IMR-90 (cell line): ENCODE measurements around the gene TSEN54. TPM values are rescaled to one million over a fixed set of nuclear protein-coding genes. Genes with fewer than 3 reads are reported as not detected.

Experiments used
- ATAC-seq: fragments of 200-7000 bp; cut with Tn5 transposase; 2 replicates; pipeline ENCODE4 v1.9.1; 2020; ENCODE audit warnings: low read depth, mild to moderate bottlenecking, moderate library complexity
- BruUV-seq: library from RNA; stranded (reverse); fragments of 400-500 nt; replicated peaks from 2 replicates; lab custom pipeline; 2021; lab: Mats Ljungman, UMichigan
- CTCF ChIA-PET: fragments of 300-600 bp; formaldehyde crosslinking; extraction: SDS; loops from one replicate; lab custom pipeline; 2021; ENCODE audit warnings: antibody characterized with exemption; lab: Yijun Ruan, JAX
- POLR2A ChIA-PET: fragments of 300-600 bp; sonication (Branson Sonifier 250); formaldehyde crosslinking; loops from one replicate; lab custom pipeline; 2022; ENCODE audit warnings: antibody characterized with exemption; ENCODE audit not compliant: unreplicated experiment; lab: Charles Lee
- DNase-seq: peaks from one replicate; pipeline ENCODE4 v3.0.0; 2013
- H2AFZ ChIP-seq: replicated peaks from 2 replicates; pipeline ENCODE3; 2013; ENCODE audit warnings: low read length, mild to moderate bottlenecking; ENCODE audit not compliant: poor library complexity
- H2AK5ac ChIP-seq: 2 replicates; pipeline ENCODE4 v1.6.1; 2013; ENCODE audit warnings: low read depth, low read length, inconsistent platforms
- H2AK9ac ChIP-seq: replicated peaks from 2 replicates; pipeline ENCODE3; 2013; ENCODE audit warnings: mild to moderate bottlenecking, low read depth, low read length, moderate library complexity; ENCODE audit not compliant: poor library complexity
- H2BK120ac ChIP-seq: 2 replicates; pipeline ENCODE4 v1.6.1; 2013; ENCODE audit warnings: low read depth, low read length, inconsistent platforms
- H2BK15ac ChIP-seq: 3 replicates; pipeline ENCODE4 v1.6.1; 2013; ENCODE audit warnings: low read depth, low read length, inconsistent platforms
- H2BK20ac ChIP-seq: 2 replicates; pipeline ENCODE4 v1.6.1; 2013; ENCODE audit warnings: low read depth, mild to moderate bottlenecking, inconsistent platforms, low read length, moderate library complexity
- H2BK5ac ChIP-seq: 2 replicates; pipeline ENCODE4 v1.6.1; 2013; ENCODE audit warnings: mild to moderate bottlenecking, low read depth, low read length, inconsistent platforms; ENCODE audit not compliant: poor library complexity, severe bottlenecking
- H3K14ac ChIP-seq: replicated peaks from 2 replicates; pipeline ENCODE4 v1.6.1; 2013; ENCODE audit warnings: low read depth, low read length, inconsistent platforms
- H3K18ac ChIP-seq: 2 replicates; pipeline ENCODE4 v1.6.1; 2013; ENCODE audit warnings: low read depth, low read length, control low read depth
- H3K23ac ChIP-seq: 2 replicates; pipeline ENCODE4 v1.6.1; 2013; ENCODE audit warnings: low read depth, low read length, inconsistent platforms
- H3K27ac ChIP-seq: 2 replicates; pipeline ENCODE4 v1.5.1; 2013; ENCODE audit warnings: mild to moderate bottlenecking, control low read depth, low read length; ENCODE audit not compliant: insufficient read depth
- H3K27me3 ChIP-seq: 2 replicates; pipeline ENCODE4 v1.6.1; 2013; ENCODE audit warnings: low read length; ENCODE audit not compliant: control insufficient read depth, insufficient read depth
- H3K36me3 ChIP-seq: 2 replicates; pipeline ENCODE4 v1.6.1; 2013; ENCODE audit warnings: low read length, mixed read lengths; ENCODE audit not compliant: control insufficient read depth, insufficient read depth
- H3K4ac ChIP-seq: 2 replicates; pipeline ENCODE4 v1.6.1; 2013; ENCODE audit warnings: low read depth, low read length, inconsistent platforms
- H3K4me1 ChIP-seq: 2 replicates; pipeline ENCODE4 v1.6.1; 2013; ENCODE audit warnings: low read length, mixed read lengths; ENCODE audit not compliant: control insufficient read depth, insufficient read depth
- H3K4me2 ChIP-seq: 2 replicates; pipeline ENCODE4 v1.6.1; 2013; ENCODE audit warnings: low read depth, mild to moderate bottlenecking, control low read depth, low read length, moderate library complexity
- H3K4me3 ChIP-seq: 2 replicates; pipeline ENCODE4 v1.5.1; 2013; ENCODE audit warnings: low read depth, mild to moderate bottlenecking, control low read depth, low read length, moderate library complexity; ENCODE audit not compliant: insufficient read depth
- H3K56ac ChIP-seq: 2 replicates; pipeline ENCODE4 v1.6.1; 2013; ENCODE audit warnings: low read length, inconsistent platforms; ENCODE audit not compliant: insufficient read depth; ENCODE audit errors: extremely low read depth
- H3K79me1 ChIP-seq, 2 experiments: 2 replicates each; pipeline ENCODE4 v1.6.1; 2013; ENCODE audit warnings: low read length in 2 of 2, inconsistent platforms in 1 of 2, low read depth in 1 of 2
- H3K9ac ChIP-seq: 2 replicates; pipeline ENCODE4 v1.6.1; 2013; ENCODE audit warnings: low read depth, low read length, control low read depth
- H3K9me1 ChIP-seq: 2 replicates; pipeline ENCODE4 v1.6.1; 2013; ENCODE audit warnings: low read length, inconsistent platforms; ENCODE audit not compliant: insufficient read depth
- H3K9me3 ChIP-seq: 2 replicates; pipeline ENCODE4 v1.6.1; 2013; ENCODE audit warnings: low read length; ENCODE audit not compliant: control insufficient read depth, insufficient read depth
- H4K20me1 ChIP-seq: 2 replicates; pipeline ENCODE4 v1.6.1; 2013; ENCODE audit warnings: low read length, inconsistent platforms; ENCODE audit not compliant: insufficient read depth
- H4K5ac ChIP-seq: 2 replicates; pipeline ENCODE4 v1.6.1; 2013; ENCODE audit warnings: mild to moderate bottlenecking, low read depth, low read length, control low read depth
- H4K8ac ChIP-seq, 2 experiments: 2 replicates each; pipeline ENCODE4 v1.6.1; 2013; ENCODE audit warnings: low read depth in 2 of 2, low read length in 2 of 2, control low read depth in 1 of 2, inconsistent platforms in 1 of 2
- H4K91ac ChIP-seq: 2 replicates; pipeline ENCODE4 v1.6.1; 2013; ENCODE audit warnings: low read depth, low read length, inconsistent platforms; ENCODE audit not compliant: insufficient read depth
- RCOR1 ChIP-seq: IDR thresholded peaks from 2 replicates; pipeline ENCODE4 v1.6.1; 2012; ENCODE audit warnings: mild to moderate bottlenecking, low read length, improper control_type of control experiment; ENCODE audit not compliant: insufficient replicate concordance
- WGBS, 2 experiments: methylation state at CpG; one replicate each; pipeline versions ENCODE4 v1.1.5 to v1.1.7; 2013; ENCODE audit warnings: missing lambda C conversion rate in 2 of 2; ENCODE audit not compliant: insufficient read length in 1 of 2; ENCODE audit errors: extremely low coverage in 2 of 2; 5-methylcytosine and 5-hydroxymethylcytosine counted together
- dilution Hi-C: fragments of 300-500 bp; cut with HindIII; formaldehyde crosslinking; loops from one replicate; pipeline ENCODE4 v1.14.3; 2018; ENCODE audit warnings: low sequenced_read_pairs; ENCODE audit not compliant: unreplicated experiment
- in situ Hi-C: fragments of 300-500 bp; cut with MboI; formaldehyde crosslinking; loops from 3 replicates; pipeline ENCODE4 v1.14.3; 2019; ENCODE audit warnings: low sequenced_read_pairs, inconsistent platforms, mixed read lengths
- intact Hi-C: fragments of 100-400 bp; cut with micrococcal nuclease; formaldehyde crosslinking; loops from 2 replicates; pipeline ENCODE4 v1.10.0; 2022
- polyA plus RNA-seq, 3 experiments: library from polyadenylated mRNA; depleted of rRNA; stranded (reverse); fragments of >200 nt; gene quantifications; 2 replicates each; pipeline ENCODE4 v1.2.3, GENCODE V29; 2012; ENCODE audit warnings: low replicate concordance in 1 of 3
- total RNA-seq: library from RNA; depleted of rRNA; stranded (reverse); fragments of >200 nt; gene quantifications from 2 replicates; pipeline ENCODE4 v1.2.3, GENCODE V29; 2012

TSEN54 gene
- total and polyA plus RNA-seq, 2 of the 4 experiments (the other 2 are of a cell fraction): 7.2 to 14.9 TPM

- Histone ChIP-seq H4K91ac (no peak overlapping the region), H2BK5ac (no peak overlapping the region), H3K27ac (no peak overlapping the region; the same call in 1 of the 2 replicates), H3K4me3 (peak overlapping the region; percentile 82), H4K5ac (no peak overlapping the region), H3K79me1 (peaks cover 26 to 42% of the 10 kb centered on the region in 2 experiments), H2BK15ac (no peak overlapping the region), H3K18ac (no peak overlapping the region), H2AK9ac (peak overlapping the region; percentile 80), H4K8ac (peak overlapping the region in 1 of 2 experiments; percentile 26; a peak in 1 of 4 replicates), H3K23ac (peak overlapping the region; percentile 76; the same call in 1 of the 2 replicates), H3K4me2 (peak overlapping the region; percentile 90), H3K56ac (no peak overlapping the region), H2AK5ac (no peak overlapping the region), H2BK20ac (no peak overlapping the region), H3K9me3 (no peaks in the 10 kb centered on the region), H3K27me3 (no peaks in the 10 kb centered on the region), H2BK120ac (no peak overlapping the region), H3K4me1 (0 out of 2 replicates have a peak, but pooled peaks cover 4% of the 10 kb centered on the region), H3K4ac (peak overlapping the region; percentile 4; the same call in 1 of the 2 replicates), H4K20me1 (peaks cover 15% of the 10 kb centered on the region), H3K36me3 (peaks cover 7% of the 10 kb centered on the region; the same call in 1 of the 2 replicates), H3K14ac (0 out of 2 replicates have a peak overlapping the region, but pooled peaks have one; percentile 14), H3K9ac (peak overlapping the region; percentile 37), H2AFZ (peak overlapping the region; percentile 99), H3K9me1 (peaks cover 8% of the 10 kb centered on the region; the same call in 1 of the 2 replicates)
- CTCF ChIA-PET: interaction anchor here (0.9 to 1.1 kb wide), 2 partner anchors 115 to 231 kb away, joined by 3 read pairs; no protein-coding TSS in a partner anchor
- ATAC-seq (no peak), DNase-seq (no peak)
- POLR2A ChIA-PET: no interaction called here
- no TSS peak for BruUV-seq
- WGBS, 2 experiments: 0% methylated on average over 2 of the region's 10 CpGs; no CpG with 5 or more reads in 1 of the 2 experiments
- TF ChIP-seq RCOR1: no peak
- intact Hi-C loops (loop anchor here (2.0 to 10.0 kb wide), 4 partner anchors 71 to 243 kb away; partner anchors contain the start of genes MIF4GD and SMIM5), dilution Hi-C loops (no loop called here), in situ Hi-C loops (no loop called here)
These were observed 1.1 kb downstream of the TSEN54 start for GRCh38 chr17:75517297-75517865.
